HepG2 (cell line): ENCODE measurements around the gene UBR1. TPM values are rescaled to one million over a fixed set of nuclear protein-coding genes. Genes with fewer than 3 reads are reported as not detected.

Source experiments
- ATAC-seq: fragments of 200-7000 bp; cut with Tn5 transposase; 3 replicates; pipeline ENCODE4 v1.9.1; 2020; ENCODE audit warnings: mild to moderate bottlenecking, moderate library complexity
- BruUV-seq: library from RNA; stranded (reverse); fragments of 400-500 nt; replicated peaks from 2 replicates; lab custom pipeline; 2021; lab: Mats Ljungman, UMichigan
- CTCF ChIA-PET: fragments of 300-600 bp; formaldehyde crosslinking; extraction: SDS; loops from one replicate; lab custom pipeline; 2021; ENCODE audit warnings: low total read pairs, inconsistent platforms, low intra/inter-chr PET ratio; lab: Yijun Ruan, JAX
- POLR2A ChIA-PET: fragments of 350-600 bp; sonication (Branson Sonifier 250); formaldehyde crosslinking; loops from one replicate; lab custom pipeline; 2020; ENCODE audit warnings: antibody characterized with exemption, inconsistent platforms; lab: Yijun Ruan, JAX
- DNase-seq: peaks from one replicate; pipeline ENCODE4 v3.0.0-alpha.2; 2015; ENCODE audit warnings: low spot score
- FAIRE-seq: peaks from 3 replicates; lab custom pipeline; 2011; peaks lifted over from hg19 to GRCh38; lab: Jason Lieb, UNC
- H2AFZ ChIP-seq: one replicate; pipeline ENCODE4 v1.6.1; 2011; ENCODE audit warnings: low read length, inconsistent platforms
- H3K27ac ChIP-seq: fragments of 300-600 bp; 3 replicates; pipeline ENCODE4 v1.8.0; 2011; ENCODE audit warnings: mixed run types, mild to moderate bottlenecking, mixed read lengths, low read length, inconsistent platforms; ENCODE audit not compliant: insufficient read depth; ENCODE audit errors: extremely low read length
- H3K27me3 ChIP-seq, 2 experiments: fragments of 200-600 bp in 1 of 2; 2 replicates in 1 of 2; 3 replicates in 1 of 2; pipeline versions ENCODE4 v1.6.0 to v1.8.0; 2011; ENCODE audit warnings: low read length in 2 of 2, mild to moderate bottlenecking in 2 of 2, moderate library complexity in 2 of 2, inconsistent platforms in 1 of 2; ENCODE audit not compliant: insufficient read depth in 2 of 2, control insufficient read depth in 1 of 2
- H3K36me3 ChIP-seq, 2 experiments: fragments of 200-600 bp in 1 of 2; replicated peaks in 1 of 2; 2 replicates in 1 of 2; 3 replicates in 1 of 2; pipeline versions ENCODE4 v1.5.1 to v1.8.0; 2011; ENCODE audit warnings: low read length in 2 of 2, inconsistent platforms in 1 of 2; ENCODE audit not compliant: insufficient read depth in 2 of 2, control insufficient read depth in 1 of 2
- H3K4me1 ChIP-seq: 2 replicates; pipeline ENCODE4 v1.5.1; 2012; ENCODE audit warnings: low read length, inconsistent platforms; ENCODE audit not compliant: insufficient read depth
- H3K4me2 ChIP-seq: 2 replicates; pipeline ENCODE4 v1.6.0; 2011; ENCODE audit warnings: low read depth, low read length, inconsistent platforms
- H3K4me3 ChIP-seq, 3 experiments: fragments of 200-600 bp in 1 of 3; sonication (generic), shearing (Covaris generic) in 1 of 3; replicated peaks in 1 of 3; 2 replicates each; pipeline ENCODE4 v1.5.1; 2011 to 2016; ENCODE audit warnings: low read length in 3 of 3, inconsistent platforms in 2 of 3, low read depth in 2 of 3, mild to moderate bottlenecking in 2 of 3, control low read depth in 1 of 3, mixed read lengths in 1 of 3; ENCODE audit not compliant: insufficient read depth in 1 of 3
- H3K79me2 ChIP-seq: one replicate; pipeline ENCODE4 v1.6.1; 2011; ENCODE audit warnings: low read length, inconsistent platforms; ENCODE audit not compliant: insufficient read depth
- H3K9ac ChIP-seq: 2 replicates; pipeline ENCODE4 v1.6.0; 2011; ENCODE audit warnings: mild to moderate bottlenecking, low read depth, low read length, inconsistent platforms; ENCODE audit not compliant: insufficient read depth
- H3K9me3 ChIP-seq: 2 replicates; pipeline ENCODE4 v1.5.1; 2012; ENCODE audit warnings: mild to moderate bottlenecking, low read length
- H4K20me1 ChIP-seq: 2 replicates; pipeline ENCODE4 v1.6.0; 2011; ENCODE audit warnings: inconsistent platforms, mild to moderate bottlenecking, low read length, moderate library complexity; ENCODE audit not compliant: insufficient read depth
- ERF ChIP-seq: IDR thresholded peaks from 2 replicates; pipeline ENCODE4 v1.6.1; 2018; ENCODE audit warnings: missing biosample characterization, missing genetic modification reagents
- FUBP1 ChIP-seq: sonication (generic); formaldehyde crosslinking; IDR thresholded peaks from 2 replicates; pipeline ENCODE4 v1.5.1; 2020; ENCODE audit warnings: missing genetic modification reagents, mild to moderate bottlenecking, borderline replicate concordance
- HOXA3 ChIP-seq: sonication (generic); formaldehyde crosslinking; IDR thresholded peaks from 2 replicates; pipeline ENCODE4 v1.5.0; 2020; ENCODE audit warnings: missing genetic modification reagents
- KDM5B ChIP-seq: sonication (generic); formaldehyde crosslinking; IDR thresholded peaks from 2 replicates; pipeline ENCODE4 v1.4.0; 2020; ENCODE audit warnings: missing genetic modification reagents, mild to moderate bottlenecking, borderline replicate concordance
- LCORL ChIP-seq, 2 experiments: fragments of 450-650 bp in 1 of 2; sonication (generic) in 1 of 2; formaldehyde crosslinking in 1 of 2; IDR thresholded peaks; 2 replicates each; pipeline versions ENCODE4 v1.5.0 to v1.6.1; 2017 to 2020; ENCODE audit warnings: antibody characterized with exemption in 1 of 2, missing genetic modification reagents in 1 of 2
- MAFK ChIP-seq, 2 experiments: IDR thresholded peaks in 1 of 2; conservative IDR thresholded peaks in 1 of 2; 2 replicates each; pipeline ENCODE4 v1.6.1; 2011; ENCODE audit warnings: improper control_type of control experiment in 2 of 2, low read length in 2 of 2
- RARA ChIP-seq: IDR thresholded peaks from 2 replicates; pipeline ENCODE4 v1.6.1; 2016; ENCODE audit warnings: missing genetic modification reagents, missing compliant biosample characterization
- RELA ChIP-seq: sonication (generic); formaldehyde crosslinking; IDR thresholded peaks from 2 replicates; pipeline ENCODE4 v1.4.0; 2020; ENCODE audit warnings: missing genetic modification reagents
- ZGPAT ChIP-seq: IDR thresholded peaks from 2 replicates; pipeline ENCODE4 v1.6.1; 2016; ENCODE audit warnings: mild to moderate bottlenecking
- ZNF569 ChIP-seq: sonication (generic); formaldehyde crosslinking; IDR thresholded peaks from 2 replicates; pipeline ENCODE4 v1.5.0; 2020; ENCODE audit warnings: mild to moderate bottlenecking, missing genetic modification reagents, moderate library complexity, borderline replicate concordance
- ZNF768 ChIP-seq: sonication (generic); formaldehyde crosslinking; IDR thresholded peaks from 2 replicates; pipeline ENCODE4 v1.4.0; 2020; ENCODE audit warnings: missing genetic modification reagents
- ZNF792 ChIP-seq: IDR thresholded peaks from 2 replicates; pipeline ENCODE4 v1.6.1; 2016
- ZSCAN29 ChIP-seq: sonication (generic); formaldehyde crosslinking; conservative IDR thresholded peaks from 2 replicates; pipeline ENCODE4 v1.4.0; 2020; ENCODE audit warnings: mild to moderate bottlenecking, missing genetic modification reagents
- WGBS: methylation state at CpG from one replicate; pipeline ENCODE4 v1.1.6; 2017; ENCODE audit warnings: low lambda C conversion rate; 5-methylcytosine and 5-hydroxymethylcytosine counted together
- in situ Hi-C: cut with HindIII; loops from 2 replicates; pipeline ENCODE4 v1.10.0; 2017; ENCODE audit warnings: low pct_unique_long_range_greater_than_20kb; ENCODE audit not compliant: extremely low pct_ligation_motif_present
- intact Hi-C: fragments of 100-400 bp; cut with micrococcal nuclease; formaldehyde crosslinking; loops from one replicate; pipeline ENCODE4 v1.10.0; 2022; ENCODE audit not compliant: unreplicated experiment
- polyA plus RNA-seq, 8 experiments: library from polyadenylated mRNA; depleted of rRNA in 3 of 8; stranded (reverse) in 7 of 8; unstranded in 1 of 8; fragments of >200 nt; fragmentation: Illumina TruSeq in 4 of 8; extraction: Trizol in 4 of 8; gene quantifications; 2 replicates each; pipeline versions ENCODE4 v1.2.1 to v1.2.3, GENCODE V29; 2011 to 2016; ENCODE audit warnings: low read depth in 4 of 8, missing spikeins in 1 of 8, mixed read lengths in 1 of 8; ENCODE audit not compliant: insufficient read depth in 1 of 8
- total RNA-seq, 5 experiments: library from RNA; depleted of rRNA; stranded (reverse); fragments of >200 nt; fragmentation: Illumina TruSeq; extraction: Trizol; gene quantifications; 2 replicates each; pipeline ENCODE4 v1.2.3, GENCODE V29; 2016; ENCODE audit warnings: low read depth in 1 of 5
- TF ChIP-seq, protein P1 (sequence below): sonication (generic); formaldehyde crosslinking; IDR thresholded peaks from 2 replicates; pipeline ENCODE4 v1.4.0; 2020; ENCODE audit warnings: missing genetic modification reagents; ENCODE audit errors: not compliant biosample characterization
- TF ChIP-seq, protein P2 (sequence below): sonication (generic); formaldehyde crosslinking; IDR thresholded peaks from 2 replicates; pipeline ENCODE4 v1.4.0; 2020; ENCODE audit warnings: missing genetic modification reagents

UBR1 gene
- total and polyA plus RNA-seq, 2 of the 13 experiments (the other 11 are each of a cell fraction or from before 2014, with no cell fraction given) = 6.4 to 18.0 TPM

DNA sequence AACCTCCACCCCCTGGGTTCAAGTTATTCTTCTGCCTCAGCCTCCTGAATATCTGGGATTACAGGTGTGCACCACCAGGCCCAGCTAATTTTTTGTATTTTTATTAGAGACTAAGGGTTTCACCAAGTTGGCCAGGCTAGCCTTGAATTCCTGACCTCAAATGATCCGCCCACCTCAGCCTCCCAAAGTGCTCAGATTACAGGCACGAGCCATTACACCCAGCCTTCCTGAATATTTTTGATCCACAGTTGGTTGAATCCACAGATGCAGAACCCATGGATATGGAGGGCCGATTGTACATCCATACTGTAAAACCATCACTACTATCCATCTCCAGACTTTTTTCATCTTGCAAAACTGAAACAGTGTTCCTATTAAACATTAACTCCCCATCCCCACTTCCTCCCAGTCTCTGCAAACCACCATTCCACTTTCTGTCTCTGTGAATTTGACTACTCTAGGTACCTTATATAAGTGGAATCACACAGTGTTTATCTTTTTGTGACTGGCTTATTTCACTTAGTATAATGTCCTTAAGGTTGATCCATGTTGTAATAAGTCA, 19.3 kb upstream of the UBR1 start (continued):
- TF ChIP-seq LCORL (IDR thresholded peaks at IDR 0.05) = no peak
- TF ChIP-seq LCORL (CRISPR knock-in tag; IDR thresholded peaks at IDR 0.05) = 0 out of 2 replicates have a peak, but pooled peaks have one; percentile 17
- TF ChIP-seq, protein P1, sequence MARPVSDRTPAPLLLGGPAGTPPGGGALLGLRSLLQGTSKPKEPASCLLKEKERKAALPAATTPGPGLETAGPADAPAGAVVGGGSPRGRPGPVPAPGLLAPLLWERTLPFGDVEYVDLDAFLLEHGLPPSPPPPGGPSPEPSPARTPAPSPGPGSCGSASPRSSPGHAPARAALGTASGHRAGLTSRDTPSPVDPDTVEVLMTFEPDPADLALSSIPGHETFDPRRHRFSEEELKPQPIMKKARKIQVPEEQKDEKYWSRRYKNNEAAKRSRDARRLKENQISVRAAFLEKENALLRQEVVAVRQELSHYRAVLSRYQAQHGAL (CRISPR knock-in tag) = no peak
- no peak for TF ChIP-seq ZNF569 (CRISPR knock-in tag)
- TF ChIP-seq ZGPAT (CRISPR knock-in tag) = 0 out of 2 replicates have a peak, but pooled peaks have one; percentile 28
- TF ChIP-seq ZSCAN29 = no peak
- peak; percentile 53; the same call in 1 of the 2 replicates for TF ChIP-seq RARA (CRISPR knock-in tag)

DNA sequence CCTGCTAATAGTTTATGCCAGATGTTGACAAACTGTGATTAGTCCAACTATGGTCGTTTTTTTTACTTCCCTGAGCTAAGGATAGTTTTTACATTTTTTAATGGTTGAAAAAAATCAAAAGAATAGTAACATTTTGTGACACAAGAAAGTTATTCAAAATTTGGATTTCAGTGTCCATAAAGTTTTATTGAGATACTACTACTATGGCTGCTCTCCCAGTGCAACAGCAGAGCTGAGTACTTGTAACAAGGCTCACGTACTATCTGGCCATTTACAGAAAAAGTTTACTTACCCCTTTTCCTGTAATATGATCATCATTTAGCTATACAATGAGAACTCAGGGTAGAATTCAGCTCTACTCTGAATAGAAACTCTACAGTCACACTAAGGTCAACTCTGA, 16.0 kb upstream of the UBR1 start:
- Histone ChIP-seq H3K4me1 (peaks cover 52% of the 10 kb centered on the region), H3K4me3 (peak overlapping the region in 1 of 3 experiments; percentile 70; a peak in 1 of 6 replicates), H3K27me3 (no peaks in the 10 kb centered on the region; a peak in 1 of 5 replicates), H3K27ac (no peak overlapping the region), H3K9ac (no peak overlapping the region), H3K79me2 (no peaks in the 10 kb centered on the region), H4K20me1 (no peaks in the 10 kb centered on the region), H3K36me3 (no peaks in the 10 kb centered on the region), H2AFZ (peak overlapping the region; percentile 66), H3K9me3 (no peaks in the 10 kb centered on the region), H3K4me2 (peak overlapping the region; percentile 97)
- 7% methylated on average over 2 of the region's 2 CpGs for WGBS
- no peak for FAIRE-seq
- intact Hi-C loops (no loop called here), in situ Hi-C loops (no loop called here)
- DNase-seq = no peak
- BruUV-seq = no TSS peak
- ChIA-PET POLR2A (interaction anchor here (1.5 kb wide), 1 partner anchor 11 kb away, joined by 6 read pairs; the partner anchor contains the start of gene TMEM62), CTCF (no interaction called here)
- no peak for ATAC-seq
- TF ChIP-seq ZNF792 = no peak
- TF ChIP-seq MAFK (conservative IDR thresholded peaks at IDR 0.05 in 1 of 2, IDR thresholded peaks at IDR 0.05 in 1 of 2; ENCODE audit: low read length in 2 of 2) = no peak
- TF ChIP-seq, protein P2, sequence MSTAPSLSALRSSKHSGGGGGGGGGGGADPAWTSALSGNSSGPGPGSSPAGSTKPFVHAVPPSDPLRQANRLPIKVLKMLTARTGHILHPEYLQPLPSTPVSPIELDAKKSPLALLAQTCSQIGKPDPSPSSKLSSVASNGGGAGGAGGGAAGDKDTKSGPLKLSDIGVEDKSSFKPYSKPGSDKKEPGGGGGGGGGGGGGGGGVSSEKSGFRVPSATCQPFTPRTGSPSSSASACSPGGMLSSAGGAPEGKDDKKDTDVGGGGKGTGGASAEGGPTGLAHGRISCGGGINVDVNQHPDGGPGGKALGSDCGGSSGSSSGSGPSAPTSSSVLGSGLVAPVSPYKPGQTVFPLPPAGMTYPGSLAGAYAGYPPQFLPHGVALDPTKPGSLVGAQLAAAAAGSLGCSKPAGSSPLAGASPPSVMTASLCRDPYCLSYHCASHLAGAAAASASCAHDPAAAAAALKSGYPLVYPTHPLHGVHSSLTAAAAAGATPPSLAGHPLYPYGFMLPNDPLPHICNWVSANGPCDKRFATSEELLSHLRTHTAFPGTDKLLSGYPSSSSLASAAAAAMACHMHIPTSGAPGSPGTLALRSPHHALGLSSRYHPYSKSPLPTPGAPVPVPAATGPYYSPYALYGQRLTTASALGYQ (CRISPR knock-in tag) = no peak
- no peak for TF ChIP-seq KDM5B (CRISPR knock-in tag)
- TF ChIP-seq ERF (CRISPR knock-in tag) = no peak
- no peak for TF ChIP-seq ZNF768 (CRISPR knock-in tag)
- TF ChIP-seq RELA (CRISPR knock-in tag) = no peak
- no peak for TF ChIP-seq FUBP1 (CRISPR knock-in tag)
- TF ChIP-seq HOXA3 = no peak
